CD14-positive monocyte (primary cell): ENCODE results near the gene SERPINB1. TPM values are rescaled to one million over a fixed set of nuclear protein-coding genes. Genes with fewer than 3 reads are reported as not detected.

ENCODE experiments used
- DNase-seq, 3 donors: peaks; one replicate each; pipeline ENCODE4 v3.0.0-alpha.2; 2011 to 2022
- H2AFZ ChIP-seq: 2 replicates; pipeline ENCODE4 v1.6.0; 2012; ENCODE audit warnings: mild to moderate bottlenecking, low read depth, low read length, inconsistent platforms; ENCODE audit not compliant: insufficient read depth, poor library complexity, severe bottlenecking
- H3K27ac ChIP-seq, 2 donors: 1 replicate in 1 of 2; 2 replicates in 1 of 2; pipeline ENCODE4 v1.5.1; 2012 to 2013; ENCODE audit warnings: low read length in 2 of 2, control low read depth in 1 of 2, inconsistent platforms in 1 of 2, low read depth in 1 of 2, mild to moderate bottlenecking in 1 of 2
- H3K27me3 ChIP-seq, 2 donors: one replicate each; pipeline versions ENCODE4 v1.6.0 to v1.6.1; 2011 to 2013; ENCODE audit warnings: low read length in 2 of 2; ENCODE audit not compliant: control insufficient read depth in 2 of 2, insufficient read depth in 2 of 2
- H3K36me3 ChIP-seq, 2 donors: replicated peaks in 1 of 2; 1 replicate in 1 of 2; 2 replicates in 1 of 2; pipeline versions ENCODE4 v1.5.1 to v1.6.1; 2012 to 2013; ENCODE audit warnings: low read length in 2 of 2, control low read depth in 1 of 2, inconsistent platforms in 1 of 2, mild to moderate bottlenecking in 1 of 2; ENCODE audit not compliant: insufficient read depth in 2 of 2, control insufficient read depth in 1 of 2
- H3K4me1 ChIP-seq, 2 donors: 1 replicate in 1 of 2; 2 replicates in 1 of 2; pipeline versions ENCODE4 v1.5.1 to v1.6.1; 2012 to 2013; ENCODE audit warnings: low read length in 2 of 2, control low read depth in 1 of 2, inconsistent platforms in 1 of 2, mild to moderate bottlenecking in 1 of 2, moderate library complexity in 1 of 2; ENCODE audit not compliant: insufficient read depth in 2 of 2, control insufficient read depth in 1 of 2
- H3K4me2 ChIP-seq: replicated peaks from 2 replicates; pipeline ENCODE3; 2012; ENCODE audit warnings: low read length, moderate library complexity, mild to moderate bottlenecking; ENCODE audit not compliant: poor library complexity, severe bottlenecking; ENCODE audit errors: extremely low read depth
- H3K4me3 ChIP-seq, 3 experiments: fragments of 200-600 bp in 1 of 3; sonication (generic) in 1 of 3; replicated peaks in 1 of 3; 1 replicate in 2 of 3; 2 replicates in 1 of 3; pipeline ENCODE4 v1.5.1; 2011 to 2013; ENCODE audit warnings: low read length in 3 of 3, mild to moderate bottlenecking in 3 of 3, control low read depth in 2 of 3, low read depth in 2 of 3, inconsistent platforms in 1 of 3, moderate library complexity in 1 of 3
- H3K79me2 ChIP-seq: 2 replicates; pipeline ENCODE4 v1.6.0; 2012; ENCODE audit warnings: mild to moderate bottlenecking, control low read depth, inconsistent platforms, low read length, moderate library complexity; ENCODE audit not compliant: insufficient read depth
- H3K9ac ChIP-seq: 2 replicates; pipeline ENCODE4 v1.6.0; 2017; ENCODE audit warnings: low read length, mild to moderate bottlenecking; ENCODE audit not compliant: insufficient read depth, poor library complexity, severe bottlenecking
- H3K9me3 ChIP-seq, 2 donors: replicated peaks in 1 of 2; 1 replicate in 1 of 2; 2 replicates in 1 of 2; pipeline versions ENCODE4 v1.5.1 to v1.6.1; 2012 to 2013; ENCODE audit warnings: low read length in 2 of 2, control low read depth in 1 of 2; ENCODE audit not compliant: control insufficient read depth in 1 of 2, insufficient read depth in 1 of 2
- H4K20me1 ChIP-seq: 2 replicates; pipeline ENCODE4 v1.6.0; 2012; ENCODE audit warnings: mild to moderate bottlenecking, low read length, control low read depth, moderate library complexity; ENCODE audit not compliant: insufficient read depth
- H3K27ac Mint-ChIP-seq, 7 donors: one replicate each; pipeline ENCODE4 v1.8.0; 2020; ENCODE audit warnings: mild to moderate bottlenecking in 7 of 7, mixed read lengths in 7 of 7, moderate library complexity in 6 of 7, inconsistent platforms in 2 of 7
- H3K27me3 Mint-ChIP-seq, 3 donors: one replicate each; pipeline ENCODE4 v1.8.0; 2021 to 2022; ENCODE audit warnings: low read depth in 3 of 3, mild to moderate bottlenecking in 3 of 3, mixed read lengths in 3 of 3, moderate library complexity in 3 of 3, inconsistent platforms in 1 of 3
- H3K36me3 Mint-ChIP-seq, 2 donors: one replicate each; pipeline ENCODE4 v1.8.0; 2020; ENCODE audit warnings: mixed read lengths in 2 of 2, inconsistent platforms in 1 of 2, mild to moderate bottlenecking in 1 of 2
- H3K4me1 Mint-ChIP-seq: one replicate; pipeline ENCODE4 v1.8.0; 2020; ENCODE audit warnings: mild to moderate bottlenecking, mixed read lengths
- H3K4me3 Mint-ChIP-seq, 2 donors: one replicate each; pipeline ENCODE4 v1.8.0; 2020; ENCODE audit warnings: mild to moderate bottlenecking in 2 of 2, mixed read lengths in 2 of 2, moderate library complexity in 1 of 2
- H3K9me3 Mint-ChIP-seq, 7 donors: one replicate each; pipeline ENCODE4 v1.8.0; 2020 to 2022; ENCODE audit warnings: mixed read lengths in 7 of 7, mild to moderate bottlenecking in 6 of 7, moderate library complexity in 6 of 7, inconsistent platforms in 2 of 7
- CTCF ChIP-seq: fragments of 200-600 bp; IDR thresholded peaks from one replicate; pipeline ENCODE4 v1.8.0; 2022; ENCODE audit warnings: antibody characterized with exemption, mild to moderate bottlenecking
- WGBS: methylation state at CpG from one replicate; pipeline ENCODE4 v1.1.5; 2013; ENCODE audit warnings: missing lambda C conversion rate; ENCODE audit not compliant: insufficient coverage; 5-methylcytosine and 5-hydroxymethylcytosine counted together
- intact Hi-C, 2 donors: fragments of 100-400 bp; cut with micrococcal nuclease; formaldehyde crosslinking; loops; one replicate each; pipeline versions ENCODE4 v1.15.0 to v1.15.1; 2023
- polyA plus RNA-seq, 3 donors: library from polyadenylated mRNA; depleted of rRNA in 1 of 3; unstranded in 2 of 3; stranded (reverse) in 1 of 3; fragments of 300-500 nt in 2 of 3; fragments of >200 nt in 1 of 3; fragmentation: Illumina TruSeq in 2 of 3; gene quantifications; 1 replicate in 2 of 3; 2 replicates in 1 of 3; pipeline ENCODE4 v1.2.3, GENCODE V29; 2012 to 2021

The SERPINB1 gene
- polyA plus RNA-seq, 3 donors: 126 to 307 (median 306) TPM

- WGBS: 98% methylated on average over 7 of the region's 7 CpGs
- H3K4me1 ChIP-seq: peaks cover 83 to 86% of the 10 kb centered on the region in 2 donors
- H3K4me2 ChIP-seq: peak overlapping the region; percentile 55
- no peaks in the 10 kb centered on the region for H3K79me2 ChIP-seq
- H3K9ac ChIP-seq: peak overlapping the region; percentile 65
- H3K4me3 ChIP-seq: peak overlapping the region in 1 of 3 experiments; percentile 53
- no peaks in the 10 kb centered on the region for H4K20me1 ChIP-seq
- H3K27me3 ChIP-seq: no peaks in the 10 kb centered on the region
- no peak for DNase-seq
- no peaks in the 10 kb centered on the region for H3K36me3 ChIP-seq
- intact Hi-C loops: no loop called here
- H3K4me1 Mint-ChIP-seq: peaks cover 87% of the 10 kb centered on the region
- H3K27ac Mint-ChIP-seq: peak overlapping the region; percentile 93 to 99 (median 95)
- H2AFZ ChIP-seq: peak overlapping the region; percentile 64
- H3K9me3 Mint-ChIP-seq: peaks cover 0 to 5% (median 0%) of the 10 kb centered on the region in 7 donors
- H3K27ac ChIP-seq: peak overlapping the region; percentile 72 to 99
- peaks cover 0 to 2% (median 0%) of the 10 kb centered on the region in 3 donors for H3K27me3 Mint-ChIP-seq
- peak overlapping the region in 1 of 2 donors; percentile 86 for H3K4me3 Mint-ChIP-seq
- H3K36me3 Mint-ChIP-seq: peaks cover 3 to 4% of the 10 kb centered on the region in 2 donors
- no peak for TF ChIP-seq CTCF
- H3K9me3 ChIP-seq: no peaks in the 10 kb centered on the region
Observed at GRCh38 chr6:2857185-2857579, 15.5 kb upstream of the SERPINB1 start.

GRCh38 chr6:2855061-2855519 lies 13.4 kb upstream of the SERPINB1 start:
- DNase-seq: peak in 1 of 3 donors; percentile 78
- H3K27ac Mint-ChIP-seq: peak overlapping the region; percentile 97 to 100 (median 99)
- H3K36me3 Mint-ChIP-seq: peaks cover 3% of the 10 kb centered on the region in 2 donors
- H3K27me3 ChIP-seq: no peaks in the 10 kb centered on the region
- WGBS: 65% methylated on average over 10 of the region's 13 CpGs
- no peak for TF ChIP-seq CTCF
- H2AFZ ChIP-seq: no peak overlapping the region
- no peaks in the 10 kb centered on the region for H3K9me3 ChIP-seq
- intact Hi-C loops: no loop called here
- no peaks in the 10 kb centered on the region for H3K36me3 ChIP-seq
- peak overlapping the region; percentile 68 to 77 for H3K4me3 Mint-ChIP-seq
- H3K4me2 ChIP-seq: peak overlapping the region; percentile 52
- H3K79me2 ChIP-seq: no peaks in the 10 kb centered on the region
- H3K4me3 ChIP-seq: peak overlapping the region in 1 of 3 experiments; percentile 43
- peaks cover 0 to 2% (median 0%) of the 10 kb centered on the region in 3 donors for H3K27me3 Mint-ChIP-seq
- peak overlapping the region; percentile 89 to 99 for H3K27ac ChIP-seq
- peaks cover 70 to 74% of the 10 kb centered on the region in 2 donors for H3K4me1 ChIP-seq
- peaks cover 75% of the 10 kb centered on the region for H3K4me1 Mint-ChIP-seq
- peak overlapping the region; percentile 74 for H3K9ac ChIP-seq
- H3K9me3 Mint-ChIP-seq: no peaks in the 10 kb centered on the region
- H4K20me1 ChIP-seq: no peaks in the 10 kb centered on the region
